PC-9 (cell line): ENCODE measurements around the gene CLRN2. TPM values are rescaled to one million over a fixed set of nuclear protein-coding genes. Genes with fewer than 3 reads are reported as not detected.
A peak's percentile ranks its signal among the peaks of the same experiment; 100 is the strongest.

Experiments
- BruUV-seq: library from RNA; stranded (reverse); fragments of 400-500 nt; replicated peaks from 2 replicates; lab custom pipeline; 2021; lab: Mats Ljungman, UMichigan
- CTCF ChIA-PET: fragments of 300-600 bp; sonication (Branson Sonifier 250); formaldehyde crosslinking; loops from one replicate; lab custom pipeline; 2022; ENCODE audit warnings: antibody characterized with exemption; lab: Charles Lee
- POLR2A ChIA-PET: fragments of 300-600 bp; sonication (Branson Sonifier 250); formaldehyde crosslinking; loops from one replicate; lab custom pipeline; 2022; ENCODE audit warnings: antibody characterized with exemption; ENCODE audit not compliant: unreplicated experiment; lab: Charles Lee
- DNase-seq, 2 experiments: peaks; one replicate each; pipeline versions ENCODE4 v3.0.0 to v3.0.0-alpha.2; 2015 to 2022; ENCODE audit warnings: mixed read lengths in 1 of 2
- H2AFZ ChIP-seq: fragments of 200-600 bp; sonication (generic); 2 replicates; pipeline ENCODE4 v1.8.1; 2017; ENCODE audit warnings: antibody characterized with exemption
- H3F3A ChIP-seq: fragments of 200-600 bp; sonication (generic); 2 replicates; pipeline ENCODE4 v1.8.1; 2017; ENCODE audit warnings: antibody characterized with exemption, mild to moderate bottlenecking, low read depth; ENCODE audit not compliant: insufficient read depth
- H3K27ac ChIP-seq: fragments of 200-600 bp; sonication (generic); 2 replicates; pipeline ENCODE4 v1.6.1; 2016; ENCODE audit warnings: mixed run types
- H3K27me3 ChIP-seq: fragments of 200-600 bp; sonication (generic); 2 replicates; pipeline ENCODE4 v1.6.1; 2016; ENCODE audit warnings: low read depth, mixed run types; ENCODE audit not compliant: insufficient read depth
- H3K36me3 ChIP-seq: fragments of 200-600 bp; sonication (generic); 2 replicates; pipeline ENCODE4 v1.6.1; 2016; ENCODE audit warnings: low read depth, mixed run types
- H3K4me1 ChIP-seq: fragments of 200-600 bp; sonication (generic); replicated peaks from 2 replicates; pipeline ENCODE4 v1.6.1; 2016; ENCODE audit warnings: mixed run types; ENCODE audit not compliant: insufficient read depth
- H3K4me2 ChIP-seq: fragments of 200-600 bp; sonication (generic); 2 replicates; pipeline ENCODE4 v1.6.1; 2017; ENCODE audit warnings: mixed run types
- H3K4me3 ChIP-seq: fragments of 200-600 bp; sonication (generic); 2 replicates; pipeline ENCODE4 v1.6.1; 2016; ENCODE audit warnings: mixed run types
- H3K79me2 ChIP-seq: fragments of 200-600 bp; sonication (generic); 2 replicates; pipeline ENCODE4 v1.6.1; 2017; ENCODE audit warnings: low read depth, mixed run types
- H3K9me2 ChIP-seq: fragments of 200-600 bp; sonication (generic); 2 replicates; pipeline ENCODE4 v1.8.1; 2017; ENCODE audit warnings: mild to moderate bottlenecking; ENCODE audit not compliant: insufficient read depth
- H3K9me3 ChIP-seq: fragments of 200-600 bp; sonication (generic); 2 replicates; pipeline ENCODE4 v1.8.1; 2016; ENCODE audit warnings: low read depth; ENCODE audit not compliant: insufficient read depth
- H4K20me1 ChIP-seq: fragments of 200-600 bp; sonication (generic); 2 replicates; pipeline ENCODE4 v1.8.1; 2017; ENCODE audit not compliant: insufficient read depth
- EZH2 ChIP-seq: fragments of 200-600 bp; sonication (generic); IDR thresholded peaks from 2 replicates; pipeline ENCODE4 v1.8.0; 2017; ENCODE audit warnings: antibody characterized with exemption, low read depth
- intact Hi-C: fragments of 100-400 bp; cut with micrococcal nuclease; formaldehyde crosslinking; loops from one replicate; pipeline ENCODE4 v1.10.0; 2022; ENCODE audit not compliant: unreplicated experiment
- total RNA-seq: library from RNA; stranded (reverse); gene quantifications from 2 replicates; pipeline ENCODE4 v1.2.3, GENCODE V29; 2021
- TF ChIP-seq, protein P1 (sequence below): fragments of 200-600 bp; sonication (generic); conservative IDR thresholded peaks from 2 replicates; pipeline ENCODE4 v1.6.1; 2017; ENCODE audit warnings: mixed run types, antibody characterized with exemption, mild to moderate bottlenecking, moderate library complexity

CLRN2 gene
- total RNA-seq, 1 experiment from 2014 or later = not detected

DNA sequence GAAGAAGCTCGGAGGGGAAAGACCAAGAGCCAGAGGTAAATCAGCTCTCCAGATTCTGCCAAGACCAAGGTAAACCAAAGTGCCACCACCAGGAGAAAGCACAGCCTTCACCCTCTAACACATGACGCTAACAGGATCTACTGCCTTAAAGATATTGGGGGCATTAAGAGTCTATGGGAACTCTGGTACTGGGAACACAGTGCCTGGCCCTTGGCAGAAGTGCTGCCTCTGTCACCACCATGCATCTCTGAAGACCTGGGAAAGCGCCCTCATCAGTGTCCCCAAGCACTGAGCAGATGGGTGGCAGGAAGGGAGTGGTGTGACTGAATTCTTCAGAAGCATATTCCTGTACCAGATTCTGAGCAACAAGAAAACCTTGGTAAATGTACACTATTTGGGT is 4.4 kb upstream of the CLRN2 start:
- DNase-seq = no peak
- intact Hi-C loops = loop anchor here (5.0 kb wide), 2 partner anchors 297 to 512 kb away; partner anchors contain the start of gene LCORL
- H3K9me2 ChIP-seq = no peaks in the 10 kb centered on the region
- CTCF ChIA-PET = no interaction called here
- no peaks in the 10 kb centered on the region for H3K9me3 ChIP-seq
- H3K36me3 ChIP-seq = no peaks in the 10 kb centered on the region
- peak overlapping the region; percentile 88 for H3K4me2 ChIP-seq
- H2AFZ ChIP-seq = no peak overlapping the region
- peaks cover 11% of the 10 kb centered on the region; the same call in 1 of the 2 replicates for H3K4me1 ChIP-seq
- TF ChIP-seq, protein P1, sequence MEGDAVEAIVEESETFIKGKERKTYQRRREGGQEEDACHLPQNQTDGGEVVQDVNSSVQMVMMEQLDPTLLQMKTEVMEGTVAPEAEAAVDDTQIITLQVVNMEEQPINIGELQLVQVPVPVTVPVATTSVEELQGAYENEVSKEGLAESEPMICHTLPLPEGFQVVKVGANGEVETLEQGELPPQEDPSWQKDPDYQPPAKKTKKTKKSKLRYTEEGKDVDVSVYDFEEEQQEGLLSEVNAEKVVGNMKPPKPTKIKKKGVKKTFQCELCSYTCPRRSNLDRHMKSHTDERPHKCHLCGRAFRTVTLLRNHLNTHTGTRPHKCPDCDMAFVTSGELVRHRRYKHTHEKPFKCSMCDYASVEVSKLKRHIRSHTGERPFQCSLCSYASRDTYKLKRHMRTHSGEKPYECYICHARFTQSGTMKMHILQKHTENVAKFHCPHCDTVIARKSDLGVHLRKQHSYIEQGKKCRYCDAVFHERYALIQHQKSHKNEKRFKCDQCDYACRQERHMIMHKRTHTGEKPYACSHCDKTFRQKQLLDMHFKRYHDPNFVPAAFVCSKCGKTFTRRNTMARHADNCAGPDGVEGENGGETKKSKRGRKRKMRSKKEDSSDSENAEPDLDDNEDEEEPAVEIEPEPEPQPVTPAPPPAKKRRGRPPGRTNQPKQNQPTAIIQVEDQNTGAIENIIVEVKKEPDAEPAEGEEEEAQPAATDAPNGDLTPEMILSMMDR = no peak
- no peak overlapping the region for H3K4me3 ChIP-seq
- H3F3A ChIP-seq = no peaks in the 10 kb centered on the region
- BruUV-seq = TSS peak; percentile 23
- H3K27ac ChIP-seq = no peak overlapping the region
- POLR2A ChIA-PET = no interaction called here
- no peaks in the 10 kb centered on the region; the same call in 1 of the 2 replicates for H3K79me2 ChIP-seq
- H3K27me3 ChIP-seq = peaks cover 4% of the 10 kb centered on the region; the same call in 1 of the 2 replicates
- H4K20me1 ChIP-seq = no peaks in the 10 kb centered on the region

DNA sequence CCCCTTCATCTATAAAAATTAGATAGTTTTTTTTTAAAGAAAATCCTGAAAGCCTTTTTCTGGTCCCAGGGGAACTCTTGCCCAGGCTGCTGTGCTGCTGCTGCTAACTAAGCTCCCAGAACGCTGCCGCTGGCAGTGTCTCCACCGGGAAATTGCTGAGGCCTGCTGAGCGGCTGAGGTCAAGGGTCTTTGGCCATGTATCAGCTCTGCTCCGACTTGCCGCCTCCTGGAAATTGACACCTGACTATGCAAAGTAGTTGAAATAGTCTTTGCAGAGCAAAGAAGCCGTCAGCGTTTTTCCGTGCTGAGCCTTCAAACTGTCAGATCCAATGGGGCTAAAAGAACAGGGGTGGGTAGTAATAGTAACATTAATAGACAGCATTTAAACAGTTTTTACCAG is 3.9 kb upstream of the CLRN2 start:
- peak overlapping the region; percentile 88 for H3K4me2 ChIP-seq
- no peak for DNase-seq

DNA sequence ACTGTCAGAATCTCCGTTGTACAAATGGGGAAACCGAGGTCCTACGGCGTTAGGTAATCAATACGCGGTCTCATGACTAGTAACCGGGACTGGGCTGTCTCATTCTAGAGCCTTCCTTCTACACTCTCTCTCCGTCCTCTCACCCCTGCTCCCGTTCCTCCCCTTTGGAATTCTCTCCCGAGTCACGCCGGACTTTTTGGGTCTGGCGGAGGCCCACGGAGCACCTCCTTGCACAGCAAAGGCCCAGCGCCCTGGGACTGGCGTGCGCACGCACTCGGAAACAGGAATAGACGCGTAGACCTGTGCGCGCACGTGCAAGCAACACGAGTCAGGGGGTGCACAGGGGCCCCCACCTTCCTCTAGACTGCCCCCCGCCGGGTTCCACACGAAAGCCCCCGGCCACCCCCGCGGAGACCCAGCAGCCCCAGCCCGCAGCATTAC is 3.4 kb upstream of the CLRN2 start:
- Histone ChIP-seq H2AFZ (peak overlapping the region; percentile 98), H3K4me2 (peak overlapping the region; percentile 88), H3K4me1 (peaks cover 11% of the 10 kb centered on the region; the same call in 1 of the 2 replicates), H4K20me1 (no peaks in the 10 kb centered on the region), H3F3A (no peaks in the 10 kb centered on the region), H3K27me3 (peaks cover 9% of the 10 kb centered on the region; the same call in 1 of the 2 replicates), H3K27ac (no peak overlapping the region), H3K79me2 (no peaks in the 10 kb centered on the region; the same call in 1 of the 2 replicates), H3K9me2 (no peaks in the 10 kb centered on the region), H3K4me3 (peak overlapping the region; percentile 81), H3K36me3 (no peaks in the 10 kb centered on the region), H3K9me3 (no peaks in the 10 kb centered on the region)
- ChIA-PET POLR2A (no interaction called here), CTCF (interaction anchor here (0.7 kb wide), 1 partner anchor 37 kb away, joined by 3 read pairs; no protein-coding TSS in a partner anchor)
- BruUV-seq = no TSS peak
- TF ChIP-seq EZH2 = no peak
- TF ChIP-seq, protein P1 = no peak
- intact Hi-C loops = loop anchor here (5.0 kb wide), 2 partner anchors 296 to 511 kb away; partner anchors contain the start of gene LCORL
- DNase-seq = peak in 1 of 2 experiments; percentile 29

More for the DNA sequence above, 3.9 kb upstream of the CLRN2 start:
- peak overlapping the region; percentile 81 for H3K4me3 ChIP-seq
- peaks cover 11% of the 10 kb centered on the region; the same call in 1 of the 2 replicates for H3K4me1 ChIP-seq
- peak overlapping the region; percentile 98; the same call in 1 of the 2 replicates for H2AFZ ChIP-seq
- intact Hi-C loops = loop anchor here (5.0 kb wide), 2 partner anchors 296 to 511 kb away; partner anchors contain the start of gene LCORL
- no peaks in the 10 kb centered on the region for H3K9me2 ChIP-seq
- ChIA-PET CTCF (no interaction called here), POLR2A (no interaction called here)
- H3K36me3 ChIP-seq = no peaks in the 10 kb centered on the region
- H3F3A ChIP-seq = no peaks in the 10 kb centered on the region
- no TSS peak for BruUV-seq
- no peaks in the 10 kb centered on the region for H4K20me1 ChIP-seq
- H3K27ac ChIP-seq = no peak overlapping the region
- H3K9me3 ChIP-seq = no peaks in the 10 kb centered on the region
- no peaks in the 10 kb centered on the region; the same call in 1 of the 2 replicates for H3K79me2 ChIP-seq
- H3K27me3 ChIP-seq = peaks cover 9% of the 10 kb centered on the region; the same call in 1 of the 2 replicates
- no peak for TF ChIP-seq EZH2
- TF ChIP-seq, protein P1 = no peak
